ENCODE data around the gene ANKS1B. TPM values are rescaled to one million over a fixed set of nuclear protein-coding genes. Genes with fewer than 3 reads are reported as not detected.

ANKS1B gene
- total RNA-seq, 1 experiment from 2014 or later, result 0.61 TPM

DNA sequence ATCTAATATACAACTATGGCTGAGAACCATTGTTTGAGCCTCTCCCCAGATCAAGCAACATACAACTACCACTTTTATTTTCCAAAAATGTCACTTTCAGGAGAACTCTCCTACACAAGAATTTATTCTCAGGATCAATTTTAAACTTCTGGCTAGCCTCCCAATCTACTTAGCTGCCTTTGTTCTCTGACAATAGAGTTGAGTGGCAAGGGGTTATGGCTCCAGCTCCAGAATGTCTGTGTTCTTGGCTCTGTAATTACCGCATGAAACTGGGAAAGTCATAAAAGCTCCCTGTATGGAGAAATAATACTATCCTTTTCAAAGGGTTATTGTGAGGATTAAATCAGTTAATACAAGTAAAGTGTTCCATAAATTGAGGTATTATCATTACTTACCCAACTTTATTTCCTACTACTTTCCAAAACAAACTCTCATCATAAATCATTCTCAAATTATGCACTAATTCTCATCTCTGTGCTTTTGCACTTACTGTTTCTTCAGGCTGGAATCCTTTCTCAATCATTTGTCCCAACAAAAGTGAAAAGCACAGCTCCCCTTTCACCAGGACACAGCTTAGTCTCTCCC lies 215.2 kb downstream of the ANKS1B start:
- no peaks in the 10 kb centered on the region for H3K4me1 ChIP-seq
- no peaks in the 10 kb centered on the region for H3K9me3 Mint-ChIP-seq (ENCODE audit: unreplicated experiment)
- ChIA-PET POLR2A (no interaction called here), CTCF (no interaction called here)
- no peaks in the 10 kb centered on the region for H3K27me3 Mint-ChIP-seq (ENCODE audit: insufficient read depth, unreplicated experiment)
- no peaks in the 10 kb centered on the region for H3K9me3 ChIP-seq
- no peak overlapping the region for H3K4me3 ChIP-seq (ENCODE audit: low read depth, low read length)
- no peaks in the 10 kb centered on the region for H3K36me3 Mint-ChIP-seq (ENCODE audit: insufficient read depth, unreplicated experiment)
- H3K36me3 ChIP-seq (ENCODE audit: control insufficient read depth, insufficient read depth, low read length), result no peaks in the 10 kb centered on the region
- BruUV-seq (replicated peaks), result no TSS peak
- no peak overlapping the region for H3K4me3 Mint-ChIP-seq (ENCODE audit: unreplicated experiment)
- intact Hi-C loops (cut with micrococcal nuclease; ENCODE audit: unreplicated experiment), result loop anchor here (5.0 kb wide), 2 partner anchors 517 to 727 kb away; no protein-coding TSS in a partner anchor
- TF ChIP-seq, protein P1, sequence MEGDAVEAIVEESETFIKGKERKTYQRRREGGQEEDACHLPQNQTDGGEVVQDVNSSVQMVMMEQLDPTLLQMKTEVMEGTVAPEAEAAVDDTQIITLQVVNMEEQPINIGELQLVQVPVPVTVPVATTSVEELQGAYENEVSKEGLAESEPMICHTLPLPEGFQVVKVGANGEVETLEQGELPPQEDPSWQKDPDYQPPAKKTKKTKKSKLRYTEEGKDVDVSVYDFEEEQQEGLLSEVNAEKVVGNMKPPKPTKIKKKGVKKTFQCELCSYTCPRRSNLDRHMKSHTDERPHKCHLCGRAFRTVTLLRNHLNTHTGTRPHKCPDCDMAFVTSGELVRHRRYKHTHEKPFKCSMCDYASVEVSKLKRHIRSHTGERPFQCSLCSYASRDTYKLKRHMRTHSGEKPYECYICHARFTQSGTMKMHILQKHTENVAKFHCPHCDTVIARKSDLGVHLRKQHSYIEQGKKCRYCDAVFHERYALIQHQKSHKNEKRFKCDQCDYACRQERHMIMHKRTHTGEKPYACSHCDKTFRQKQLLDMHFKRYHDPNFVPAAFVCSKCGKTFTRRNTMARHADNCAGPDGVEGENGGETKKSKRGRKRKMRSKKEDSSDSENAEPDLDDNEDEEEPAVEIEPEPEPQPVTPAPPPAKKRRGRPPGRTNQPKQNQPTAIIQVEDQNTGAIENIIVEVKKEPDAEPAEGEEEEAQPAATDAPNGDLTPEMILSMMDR (IDR thresholded peaks at IDR 0.05; ENCODE audit: insufficient read depth in 1 of 2, low read depth in 1 of 2, low read length in 1 of 2, severe bottlenecking in 1 of 2, unreplicated experiment in 1 of 2), result no peak
- no peaks in the 10 kb centered on the region for H3K4me1 Mint-ChIP-seq (ENCODE audit: low read depth, unreplicated experiment)
- H3K27ac Mint-ChIP-seq (ENCODE audit: unreplicated experiment), result no peak overlapping the region
- no peaks in the 10 kb centered on the region for H3K27me3 ChIP-seq (replicated peaks; ENCODE audit: control insufficient read depth, insufficient read depth, low read length)
- no peak for DNase-seq

DNA sequence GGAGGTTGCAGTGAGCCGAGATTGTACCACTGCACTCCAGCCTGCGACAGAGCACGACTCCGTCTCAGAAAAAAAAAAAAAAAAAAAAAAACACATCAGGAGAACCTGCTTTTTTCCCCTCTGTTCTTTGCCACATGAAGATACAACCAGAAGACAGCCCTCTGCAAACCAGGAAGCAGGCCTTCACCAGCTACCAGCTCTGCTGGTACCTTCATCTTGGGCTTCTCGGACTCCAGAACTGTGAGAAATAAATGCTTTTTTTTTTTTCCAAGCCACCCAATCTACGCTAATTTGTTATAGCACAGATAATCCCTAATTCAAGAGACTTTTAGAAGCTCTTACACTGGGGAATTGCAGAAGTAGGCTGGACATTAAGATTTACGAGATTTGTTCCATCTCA lies 216.0 kb downstream of the ANKS1B start:
- DNase-seq, result no peak
- TF ChIP-seq, protein P1 (IDR thresholded peaks at IDR 0.05; ENCODE audit: insufficient read depth in 1 of 2, low read depth in 1 of 2, low read length in 1 of 2, severe bottlenecking in 1 of 2, unreplicated experiment in 1 of 2), result no peak
- H3K9me3 ChIP-seq, result no peaks in the 10 kb centered on the region
- no peak overlapping the region for H3K27ac Mint-ChIP-seq (ENCODE audit: unreplicated experiment)
- ChIA-PET CTCF (no interaction called here), POLR2A (no interaction called here)
- H3K36me3 Mint-ChIP-seq (ENCODE audit: insufficient read depth, unreplicated experiment), result no peaks in the 10 kb centered on the region
- no TSS peak for BruUV-seq (replicated peaks)
- no peaks in the 10 kb centered on the region for H3K4me1 Mint-ChIP-seq (ENCODE audit: low read depth, unreplicated experiment)
- no peaks in the 10 kb centered on the region for H3K36me3 ChIP-seq (ENCODE audit: control insufficient read depth, insufficient read depth, low read length)
- H3K4me3 Mint-ChIP-seq (ENCODE audit: unreplicated experiment), result no peak overlapping the region
- peaks cover 3% of the 10 kb centered on the region for H3K27me3 Mint-ChIP-seq (ENCODE audit: insufficient read depth, unreplicated experiment)
- H3K4me3 ChIP-seq (ENCODE audit: low read depth, low read length), result no peak overlapping the region
- no peaks in the 10 kb centered on the region for H3K4me1 ChIP-seq
- H3K27me3 ChIP-seq (replicated peaks; ENCODE audit: control insufficient read depth, insufficient read depth, low read length), result no peaks in the 10 kb centered on the region
- intact Hi-C loops (cut with micrococcal nuclease; ENCODE audit: unreplicated experiment), result loop anchor here (1.0 to 5.0 kb wide), 3 partner anchors 381 to 726 kb away; no protein-coding TSS in a partner anchor
- H3K9me3 Mint-ChIP-seq (ENCODE audit: unreplicated experiment), result no peaks in the 10 kb centered on the region

DNA sequence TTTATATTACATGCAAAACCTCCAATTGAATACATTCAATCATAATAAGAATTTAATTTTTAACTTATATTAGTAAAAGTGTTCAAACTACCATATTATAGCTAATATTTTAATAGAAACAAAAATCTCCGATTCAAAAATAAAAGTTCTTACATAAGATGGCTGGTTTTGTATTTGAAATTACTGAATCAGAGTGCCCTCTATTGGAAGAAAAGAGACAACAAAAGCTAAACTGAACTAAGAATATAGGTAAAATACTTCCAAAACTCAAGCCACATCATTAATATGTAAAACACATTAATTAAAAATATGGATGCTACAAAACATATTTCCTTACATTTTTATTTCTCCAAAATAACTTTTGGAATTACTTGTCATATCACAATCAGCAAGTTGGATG lies 216.9 kb downstream of the ANKS1B start:
- no peak overlapping the region for H3K4me3 ChIP-seq (ENCODE audit: low read depth, low read length)
- POLR2A ChIA-PET, result no interaction called here
- DNase-seq, result no peak
- TF ChIP-seq, protein P1 (IDR thresholded peaks at IDR 0.05; ENCODE audit: insufficient read depth in 1 of 2, low read depth in 1 of 2, low read length in 1 of 2, severe bottlenecking in 1 of 2, unreplicated experiment in 1 of 2), result peak; percentile 49 to 51
- H3K36me3 ChIP-seq (ENCODE audit: control insufficient read depth, insufficient read depth, low read length), result no peaks in the 10 kb centered on the region
- Mint-ChIP-seq H3K27me3 (ENCODE audit: insufficient read depth, unreplicated experiment) (peaks cover 8% of the 10 kb centered on the region), H3K27ac (ENCODE audit: unreplicated experiment) (no peak overlapping the region), H3K36me3 (ENCODE audit: insufficient read depth, unreplicated experiment) (no peaks in the 10 kb centered on the region), H3K4me1 (ENCODE audit: low read depth, unreplicated experiment) (no peaks in the 10 kb centered on the region), H3K4me3 (ENCODE audit: unreplicated experiment) (no peak overlapping the region), H3K9me3 (ENCODE audit: unreplicated experiment) (no peaks in the 10 kb centered on the region)
- H3K27me3 ChIP-seq (replicated peaks; ENCODE audit: control insufficient read depth, insufficient read depth, low read length), result no peaks in the 10 kb centered on the region
- H3K4me1 ChIP-seq, result no peaks in the 10 kb centered on the region
- no TSS peak for BruUV-seq (replicated peaks)
- CTCF ChIA-PET, result interaction anchor here (1.1 kb wide), 1 partner anchor 723 kb away, joined by 3 read pairs; no protein-coding TSS in a partner anchor
- intact Hi-C loops (cut with micrococcal nuclease; ENCODE audit: unreplicated experiment), result loop anchor here (1.0 to 5.0 kb wide), 3 partner anchors 381 to 726 kb away; no protein-coding TSS in a partner anchor
- no peaks in the 10 kb centered on the region for H3K9me3 ChIP-seq

Data from Caco-2 (cell line).